Left ventricle myocardium superior (tissue), 1 donor: ENCODE data around the gene EMP3. TPM values are rescaled to one million over a fixed set of nuclear protein-coding genes. Genes with fewer than 3 reads are reported as not detected.
"Not testable (repeated sequence)": the region's sequence is repeated elsewhere in the genome, so short reads cannot be mapped to it uniquely, and the experiment has no call there.

Experiments
- ATAC-seq: fragments of 200-7000 bp; cut with Tn5 transposase; one replicate; pipeline ENCODE4 v1.9.1; 2020; ENCODE audit warnings: mild to moderate bottlenecking, moderate library complexity
- DNase-seq: peaks from one replicate; pipeline ENCODE4 v3.0.0-alpha.2; 2020
- intact Hi-C: fragments of 100-400 bp; cut with micrococcal nuclease; formaldehyde crosslinking; loops from one replicate; pipeline ENCODE4 v1.11.0; 2022
- total RNA-seq: library from RNA; stranded (reverse); fragmentation: NEBNext Ultra II Directional; extraction: Animal tissue kit (Norgen Biotek cat#: 25700); gene quantifications from one replicate; pipeline ENCODE4 v1.2.1, GENCODE V29; 2021
- donor health status: DM: no; HTN: yes; CAD: no; lungs with severe emphysema.

The EMP3 gene
- total RNA-seq, 1 donor from 2014 or later, result 33.8 TPM

GRCh38 chr19:48365602-48366001 is 40.2 kb downstream of the EMP3 start:
- intact Hi-C loops, result no loop called here
- ATAC-seq, result no peak
- DNase-seq, result no peak

GRCh38 chr19:48367855-48368254 is 42.5 kb downstream of the EMP3 start:
- DNase-seq, result no peak
- no peak for ATAC-seq
- intact Hi-C loops, result no loop called here

GRCh38 chr19:48368936-48369335 is 43.6 kb downstream of the EMP3 start:
- intact Hi-C loops, result no loop called here
- ATAC-seq (no peak), DNase-seq (no peak)

- intact Hi-C loops, result no loop called here
- no peak for ATAC-seq
- no peak for DNase-seq
Observed at GRCh38 chr19:48370955-48371354, 45.6 kb downstream of the EMP3 start.

- no peak for ATAC-seq
- intact Hi-C loops, result no loop called here
Observed at GRCh38 chr19:48371367-48371766, 46.0 kb downstream of the EMP3 start.

GRCh38 chr19:48371771-48372170 is 46.4 kb downstream of the EMP3 start:
- intact Hi-C loops, ATAC-seq, DNase-seq: not testable (repeated sequence)

More at GRCh38 chr19:48371367-48371766, 46.0 kb downstream of the EMP3 start:
- DNase-seq, result no peak

- ATAC-seq (no peak), DNase-seq (no peak)
- intact Hi-C loops, result no loop called here
Observed at GRCh38 chr19:48372904-48373303, 47.6 kb downstream of the EMP3 start.

GRCh38 chr19:48373567-48373966 is 48.2 kb downstream of the EMP3 start:
- ATAC-seq (no peak), DNase-seq (no peak)
- intact Hi-C loops, result no loop called here

- DNase-seq (no peak), ATAC-seq (no peak)
- intact Hi-C loops, result no loop called here
Observed at GRCh38 chr19:48378194-48378570, 52.8 kb downstream of the EMP3 start.

- intact Hi-C loops, result no loop called here
- DNase-seq (no peak), ATAC-seq (no peak)
Observed at GRCh38 chr19:48379058-48379457, 53.7 kb downstream of the EMP3 start.

Other genes with a start within 250 kb of the EMP3 start
- gene PLA2G4C, start 214.7 kb upstream of the EMP3 start, total RNA-seq, result 34.9 TPM
- gene LIG1, start 155.2 kb upstream of the EMP3 start, total RNA-seq, result 2.8 TPM
- 7.9 TPM for gene ZSWIM9, start 154.9 kb upstream of the EMP3 start, total RNA-seq
- 31.2 TPM for gene CARD8, start 69.6 kb upstream of the EMP3 start, total RNA-seq
- 0.10 TPM for gene ZNF114, start 55.5 kb upstream of the EMP3 start, total RNA-seq
- 110 TPM for gene TMEM143, start 38.4 kb downstream of the EMP3 start, total RNA-seq
- gene SYNGR4, start 38.8 kb downstream of the EMP3 start, total RNA-seq, result not detected
- 79.4 TPM for gene KDELR1, start 66.0 kb downstream of the EMP3 start, total RNA-seq
- 0.17 TPM for gene GRIN2D, start 68.1 kb downstream of the EMP3 start, total RNA-seq
- 15.7 TPM for gene GRWD1, start 120.4 kb downstream of the EMP3 start, total RNA-seq
- gene KCNJ14, start 130.0 kb downstream of the EMP3 start, total RNA-seq, result 0.35 TPM
- gene CYTH2, start 143.8 kb downstream of the EMP3 start, total RNA-seq, result 33.4 TPM
- gene LMTK3, start 186.3 kb downstream of the EMP3 start, total RNA-seq, result 1.4 TPM
- gene SULT2B1, start 226.6 kb downstream of the EMP3 start, total RNA-seq, result 0.35 TPM